ENCODE data around the gene STK32C. TPM values are rescaled to one million over a fixed set of nuclear protein-coding genes. Genes with fewer than 3 reads are reported as not detected.
"Not testable (repeated sequence)": the region's sequence is repeated elsewhere in the genome, so short reads cannot be mapped to it uniquely, and the experiment has no call there.

The STK32C gene
- total RNA-seq, 1 donor: 6.7 TPM

- TF ChIP-seq CTCF (IDR thresholded peaks at IDR 0.05; ENCODE audit: insufficient read depth, low read length): no peak
- DNase-seq (ENCODE audit: low read depth): no peak
- no peak overlapping the region for H3K4me3 ChIP-seq (ENCODE audit: low read depth, low read length)
These were observed 31.5 kb upstream of the STK32C start for GRCh38 chr10:132339276-132339675.

GRCh38 chr10:132338876-132339275 is 31.1 kb upstream of the STK32C start:
- no peak for TF ChIP-seq CTCF (IDR thresholded peaks at IDR 0.05; ENCODE audit: insufficient read depth, low read length)
- no peak overlapping the region for H3K4me3 ChIP-seq (ENCODE audit: low read depth, low read length)

GRCh38 chr10:132337854-132338253 is 30.1 kb upstream of the STK32C start:
- not testable (repeated sequence) for H3K4me3 ChIP-seq (ENCODE audit: low read depth, low read length); DNase-seq (ENCODE audit: low read depth)

More at GRCh38 chr10:132338876-132339275, 31.1 kb upstream of the STK32C start:
- no peak for DNase-seq (ENCODE audit: low read depth)

GRCh38 chr10:132336919-132337407 is 29.2 kb upstream of the STK32C start:
- no peak for TF ChIP-seq CTCF (IDR thresholded peaks at IDR 0.05; ENCODE audit: insufficient read depth, low read length)
- H3K4me3 ChIP-seq (ENCODE audit: low read depth, low read length): peak overlapping the region; percentile 28
- no peak for DNase-seq (ENCODE audit: low read depth)

GRCh38 chr10:132336064-132336746 is 28.5 kb upstream of the STK32C start:
- no peak overlapping the region for H3K4me3 ChIP-seq (ENCODE audit: low read depth, low read length)
- peak; percentile 26 for DNase-seq (ENCODE audit: low read depth)
- no peak for TF ChIP-seq CTCF (IDR thresholded peaks at IDR 0.05; ENCODE audit: insufficient read depth, low read length)

GRCh38 chr10:132335189-132336063 is 27.7 kb upstream of the STK32C start:
- no peak for DNase-seq (ENCODE audit: low read depth)
- no peak for TF ChIP-seq CTCF (IDR thresholded peaks at IDR 0.05; ENCODE audit: insufficient read depth, low read length)
- H3K4me3 ChIP-seq (ENCODE audit: low read depth, low read length): no peak overlapping the region

- no peak for DNase-seq (ENCODE audit: low read depth)
- H3K4me3 ChIP-seq (ENCODE audit: low read depth, low read length): no peak overlapping the region
- TF ChIP-seq CTCF (IDR thresholded peaks at IDR 0.05; ENCODE audit: insufficient read depth, low read length): no peak
These were observed 27.0 kb upstream of the STK32C start for GRCh38 chr10:132334631-132335188.
